ENCODE data around the gene ZFAND3.

DNA sequence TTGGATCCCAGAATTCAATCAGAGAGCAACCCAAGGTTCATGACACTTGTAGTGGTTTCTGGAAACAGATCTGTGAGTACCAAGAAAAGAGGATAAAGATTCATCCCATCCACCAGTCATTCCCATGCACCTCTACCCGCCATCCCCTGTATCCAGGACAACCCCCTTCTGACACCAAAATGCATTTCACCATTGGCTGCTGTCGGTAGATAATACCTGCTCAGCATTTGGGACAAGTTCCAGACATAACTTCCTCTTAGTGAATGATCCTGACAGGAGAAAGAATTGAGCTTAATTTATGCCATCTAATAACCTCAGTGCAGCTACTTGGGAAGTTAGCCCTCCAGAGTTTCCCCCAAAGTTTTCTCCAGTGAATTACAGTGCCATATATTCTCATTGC, 329.1 kb downstream of the ZFAND3 start:
- TF ChIP-seq, protein P1, sequence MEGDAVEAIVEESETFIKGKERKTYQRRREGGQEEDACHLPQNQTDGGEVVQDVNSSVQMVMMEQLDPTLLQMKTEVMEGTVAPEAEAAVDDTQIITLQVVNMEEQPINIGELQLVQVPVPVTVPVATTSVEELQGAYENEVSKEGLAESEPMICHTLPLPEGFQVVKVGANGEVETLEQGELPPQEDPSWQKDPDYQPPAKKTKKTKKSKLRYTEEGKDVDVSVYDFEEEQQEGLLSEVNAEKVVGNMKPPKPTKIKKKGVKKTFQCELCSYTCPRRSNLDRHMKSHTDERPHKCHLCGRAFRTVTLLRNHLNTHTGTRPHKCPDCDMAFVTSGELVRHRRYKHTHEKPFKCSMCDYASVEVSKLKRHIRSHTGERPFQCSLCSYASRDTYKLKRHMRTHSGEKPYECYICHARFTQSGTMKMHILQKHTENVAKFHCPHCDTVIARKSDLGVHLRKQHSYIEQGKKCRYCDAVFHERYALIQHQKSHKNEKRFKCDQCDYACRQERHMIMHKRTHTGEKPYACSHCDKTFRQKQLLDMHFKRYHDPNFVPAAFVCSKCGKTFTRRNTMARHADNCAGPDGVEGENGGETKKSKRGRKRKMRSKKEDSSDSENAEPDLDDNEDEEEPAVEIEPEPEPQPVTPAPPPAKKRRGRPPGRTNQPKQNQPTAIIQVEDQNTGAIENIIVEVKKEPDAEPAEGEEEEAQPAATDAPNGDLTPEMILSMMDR (IDR thresholded peaks at IDR 0.05; ENCODE audit: low read length): no peak
- TF ChIP-seq EZH2 (optimal IDR thresholded peaks at IDR 0.05; ENCODE audit: low read depth, low read length): no peak
- TF ChIP-seq EZH2phosphoT487 (IDR thresholded peaks at IDR 0.05; ENCODE audit: low read length): no peak
